ENCODE results near the gene CXorf66.
"Not testable (repeated sequence)": the region's sequence is repeated elsewhere in the genome, so short reads cannot be mapped to it uniquely, and the experiment has no call there.

Gene CXorf66, protein sequence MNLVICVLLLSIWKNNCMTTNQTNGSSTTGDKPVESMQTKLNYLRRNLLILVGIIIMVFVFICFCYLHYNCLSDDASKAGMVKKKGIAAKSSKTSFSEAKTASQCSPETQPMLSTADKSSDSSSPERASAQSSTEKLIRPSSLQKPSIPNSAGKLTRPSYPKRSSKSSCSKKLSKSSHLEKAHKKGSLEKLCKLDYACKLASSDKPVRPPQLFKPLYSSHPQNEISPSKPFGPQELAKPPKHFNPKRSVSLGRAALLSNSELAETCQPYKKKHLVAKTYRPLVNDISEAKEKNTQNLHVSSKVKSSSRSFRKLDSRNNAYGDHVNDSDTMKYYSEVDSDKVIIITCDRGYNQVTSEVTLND

DNA sequence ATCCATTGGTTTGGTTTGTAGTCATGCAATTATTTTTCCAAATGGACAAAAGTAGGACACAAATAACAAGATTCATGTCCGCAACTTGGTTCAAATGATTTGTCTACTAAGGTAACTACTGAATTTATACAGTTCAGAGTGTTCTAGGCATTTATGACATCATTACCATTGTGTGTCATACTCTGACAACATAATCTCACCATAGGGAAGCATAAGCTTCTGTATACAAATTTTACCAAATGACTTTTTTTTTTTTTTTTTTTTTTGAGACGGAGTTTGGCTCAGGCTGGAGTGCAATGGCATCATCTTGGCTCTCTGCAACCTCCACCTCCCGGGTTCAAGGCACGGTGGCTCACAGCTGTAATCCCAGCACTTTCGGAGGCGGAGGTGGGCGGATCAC is at the start of gene CXorf66:
TSS of gene CXorf66 (minus strand) at position 101 of the 400 bp plus-strand sequence. CDS start at position 76, 25 bp downstream.
- no peak for DNase-seq

DNA sequence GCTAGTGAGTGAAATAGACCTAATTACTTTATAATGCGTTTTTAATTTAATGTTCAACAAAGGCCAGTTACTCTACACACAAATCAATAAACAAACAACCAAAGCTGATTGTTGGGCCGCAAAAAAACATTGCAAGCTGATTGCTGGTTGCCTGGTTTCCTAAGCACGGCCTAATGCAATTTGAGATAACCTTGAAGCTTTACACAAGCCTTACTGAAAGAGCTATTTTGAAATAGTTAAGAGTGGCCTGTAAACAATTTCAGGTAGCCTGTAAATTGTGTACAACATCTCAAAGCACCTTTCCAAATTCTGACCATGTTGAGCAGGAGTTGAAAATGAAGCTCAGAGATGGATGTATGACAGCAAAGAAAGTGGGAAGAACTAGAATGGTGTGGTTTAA is 17.5 kb upstream of the CXorf66 start:
- DNase-seq, result no peak

DNA sequence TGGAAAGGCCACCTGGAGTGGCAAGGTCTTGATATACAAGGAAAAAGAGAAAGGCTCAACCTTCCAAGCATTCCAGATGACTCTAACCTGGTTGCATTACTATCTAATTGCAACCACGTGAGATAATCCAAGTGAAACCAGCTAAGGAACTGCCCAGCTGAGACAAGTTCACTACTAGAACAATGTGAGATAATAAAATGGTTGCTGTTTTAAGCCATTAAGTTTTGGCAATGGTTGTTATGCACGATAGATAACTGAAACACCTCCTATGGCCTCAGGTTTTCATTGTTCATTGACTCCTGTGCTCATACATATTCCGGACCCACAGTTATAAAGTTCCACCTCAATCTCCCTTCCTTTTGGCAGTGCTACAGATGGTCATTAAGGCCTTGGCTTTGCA is 9.2 kb upstream of the CXorf66 start:
- no peak for DNase-seq

DNA sequence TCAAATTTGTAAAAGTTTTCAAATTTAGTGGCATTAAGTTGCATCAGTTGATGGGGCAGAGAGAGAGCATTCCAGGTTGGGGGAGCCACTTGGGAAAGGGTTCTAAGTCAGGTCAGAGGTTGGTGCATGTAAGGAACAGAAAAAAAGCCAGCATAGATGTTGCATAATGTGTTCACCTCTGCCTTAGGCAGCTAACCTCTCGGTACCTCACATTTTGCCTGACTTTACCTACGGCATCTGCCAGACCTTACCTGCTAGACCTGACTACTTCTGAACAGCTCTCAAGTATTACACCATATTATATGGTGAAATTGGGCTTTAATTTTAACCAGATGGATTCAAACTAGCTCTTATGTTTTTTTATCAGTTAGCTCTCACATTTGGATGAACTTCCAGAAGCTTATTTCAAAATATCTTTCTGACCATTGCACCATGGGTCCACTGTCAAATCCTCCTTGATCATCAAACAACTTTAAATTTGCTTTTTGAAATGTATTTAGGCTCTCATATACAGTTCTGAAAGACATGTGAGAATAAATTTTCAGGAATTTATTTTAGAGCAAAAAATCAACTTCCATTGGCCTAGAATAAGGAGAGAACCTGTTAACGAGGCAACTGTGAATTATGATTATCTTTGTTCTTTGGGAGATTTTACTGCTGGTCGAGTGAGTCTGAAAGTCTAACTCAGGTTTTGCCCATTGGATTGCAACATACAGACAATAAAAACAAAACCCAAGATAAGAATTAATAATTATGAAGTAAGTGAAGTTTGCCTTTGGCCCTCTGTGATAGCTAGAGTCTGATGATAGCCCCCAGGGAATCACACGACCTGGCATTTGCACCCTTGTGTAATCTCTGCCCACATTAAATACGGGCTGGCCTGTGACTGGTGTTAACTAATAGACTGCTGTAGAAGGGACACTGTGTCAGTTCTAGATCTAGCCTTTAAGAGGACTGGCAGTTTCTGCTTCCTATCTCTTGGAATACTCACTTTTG is 7.6 kb upstream of the CXorf66 start:
- no peak for DNase-seq

DNA sequence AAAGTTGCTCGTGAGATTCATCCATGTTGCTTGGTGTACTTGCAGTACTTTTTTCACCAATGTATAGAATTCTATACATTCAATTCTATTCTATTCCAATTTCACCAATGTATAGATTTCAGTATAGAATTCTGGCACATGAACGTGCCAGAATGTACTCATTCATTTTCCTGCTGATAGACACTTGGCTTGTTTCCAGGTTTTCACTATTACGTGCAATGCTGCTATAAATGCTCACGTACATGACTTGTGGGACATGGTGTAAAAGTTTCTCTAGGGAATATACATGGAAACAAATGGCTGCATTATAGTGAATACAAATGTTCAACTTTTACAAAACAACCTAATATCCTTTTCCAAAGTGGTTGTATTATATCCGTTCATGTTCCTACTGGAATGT is 6.8 kb upstream of the CXorf66 start:
- no peak for DNase-seq

DNA sequence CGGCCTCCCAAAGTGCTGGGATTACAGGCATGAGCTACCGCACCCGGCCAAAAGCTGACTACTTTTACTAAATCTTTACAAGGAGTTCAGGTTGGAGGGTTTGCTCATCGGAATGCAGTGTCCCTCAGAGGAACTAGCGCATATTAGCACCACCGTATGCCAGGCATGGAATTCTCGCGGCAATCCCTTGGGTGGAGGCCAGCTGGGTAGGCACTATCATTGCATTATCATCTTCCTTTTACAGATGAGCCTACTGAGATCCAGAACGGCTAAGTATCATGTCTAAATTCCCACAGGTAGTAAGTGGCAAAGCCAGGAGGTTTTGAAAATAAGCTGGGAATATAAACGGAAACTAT is 6.1 kb upstream of the CXorf66 start:
- DNase-seq, result no peak

DNA sequence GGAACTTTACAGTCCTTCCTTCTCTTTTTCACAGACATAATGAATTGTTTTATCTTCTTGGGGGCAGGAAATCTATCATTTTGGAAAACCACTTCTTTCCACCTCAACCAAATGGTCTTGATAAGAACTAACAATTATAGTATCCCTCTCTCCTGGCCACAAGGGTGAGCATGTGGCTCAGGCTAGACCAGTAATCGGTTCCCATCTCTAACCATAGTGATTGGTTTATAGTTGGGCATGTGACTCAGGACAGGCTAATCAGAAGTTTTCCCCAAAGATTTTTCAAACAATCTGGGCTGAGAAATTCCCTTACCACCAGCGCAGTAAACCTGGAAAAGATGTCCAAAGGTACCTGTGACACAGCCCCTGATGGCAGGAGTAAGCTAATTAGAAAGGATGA is 4.0 kb upstream of the CXorf66 start:
- no peak for DNase-seq

DNA sequence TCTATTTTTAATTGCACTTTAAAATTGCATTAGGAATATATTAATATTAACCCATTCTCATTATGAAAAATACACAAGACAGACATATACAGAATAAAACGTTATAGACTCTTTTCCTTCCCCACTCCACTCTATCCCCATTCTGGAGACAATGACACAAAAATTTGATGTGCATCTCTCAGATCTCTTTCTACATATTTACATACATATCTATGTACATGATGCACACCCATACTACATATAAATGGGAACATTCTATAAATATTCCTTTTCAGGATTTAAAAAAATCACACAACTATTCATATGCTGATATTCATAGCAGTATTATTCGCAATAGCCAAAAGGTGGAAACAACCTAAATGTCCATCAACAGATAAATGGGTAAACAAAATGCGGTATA is 2.4 kb upstream of the CXorf66 start:
- DNase-seq, result no peak

DNA sequence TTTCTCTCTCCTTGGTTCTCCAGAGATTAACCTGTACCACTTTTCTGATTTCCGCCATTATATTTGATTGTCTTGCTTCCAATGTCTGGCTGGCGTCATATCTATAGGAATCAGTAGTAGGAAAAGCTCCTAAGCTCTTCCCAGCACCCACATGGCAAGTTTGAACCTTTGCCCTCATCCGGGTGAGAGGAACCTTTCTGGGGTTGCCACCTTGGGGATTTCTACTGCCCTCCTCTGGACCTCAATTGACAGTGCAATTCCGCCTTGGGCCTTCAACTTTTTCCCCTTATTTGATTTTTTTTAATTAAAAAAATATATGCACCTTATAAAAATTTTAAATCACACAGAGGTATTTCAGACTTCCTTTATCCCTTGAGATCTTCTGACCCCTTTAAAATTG is 2.0 kb upstream of the CXorf66 start:
- DNase-seq, result no peak

DNA sequence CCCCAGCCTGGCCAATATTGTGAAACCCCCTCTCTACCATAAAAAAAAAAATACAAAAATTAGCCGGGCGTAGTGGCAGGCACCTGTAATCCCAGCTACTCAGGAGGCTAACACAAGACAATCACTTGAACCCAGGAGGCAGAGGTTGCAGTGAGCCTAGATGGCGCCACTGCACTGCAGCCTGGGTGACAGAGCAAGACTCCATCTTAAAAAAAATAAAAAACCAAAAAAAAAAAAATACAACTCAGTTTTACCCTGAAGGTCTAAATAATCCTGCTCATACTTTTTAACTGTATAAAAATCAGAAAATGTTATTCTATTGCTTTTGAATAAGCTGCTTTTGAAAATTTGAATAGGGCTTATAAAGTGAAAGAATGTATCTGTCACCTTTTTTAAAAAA is 838 bp upstream of the CXorf66 start:
- not testable (repeated sequence) for DNase-seq

DNA sequence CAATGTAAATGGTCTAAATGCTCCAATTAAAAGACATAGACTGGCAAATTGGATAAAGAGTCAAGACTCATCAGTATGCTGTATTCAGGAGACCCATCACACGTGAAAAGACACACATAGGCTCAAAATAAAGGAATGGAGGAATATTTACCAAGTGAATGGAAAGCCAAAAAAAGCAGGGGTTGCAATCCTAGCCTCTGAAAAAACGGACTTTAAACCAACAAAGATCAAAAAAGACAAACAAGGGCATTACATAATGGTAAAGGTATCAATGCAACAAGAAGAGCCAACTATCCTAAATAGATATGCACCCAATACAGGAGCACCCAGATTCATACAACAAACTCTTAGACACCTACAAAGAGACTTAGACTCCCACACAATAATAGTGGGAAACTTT is 4.2 kb downstream of the CXorf66 start:
- not testable (repeated sequence) for DNase-seq

DNA sequence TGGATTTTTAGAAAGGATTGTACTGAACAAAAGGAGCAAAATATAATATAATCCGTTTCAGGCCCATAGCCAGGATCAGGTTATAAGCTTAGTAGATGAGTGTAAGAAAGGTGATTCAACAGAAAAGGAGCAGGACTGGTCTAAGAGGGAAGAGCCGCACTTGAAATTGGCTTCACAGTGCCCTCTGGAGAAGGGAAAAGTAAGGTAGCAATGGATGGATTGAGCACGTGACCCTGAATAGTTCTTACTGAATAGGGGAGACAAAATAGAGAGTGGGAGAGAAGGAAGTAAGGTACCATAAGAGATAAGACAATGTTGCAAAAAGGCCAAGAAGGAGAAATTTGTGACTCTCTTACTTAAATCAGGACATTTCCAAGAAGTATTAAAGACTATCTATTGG is 15.6 kb downstream of the CXorf66 start:
- no peak for DNase-seq

DNA sequence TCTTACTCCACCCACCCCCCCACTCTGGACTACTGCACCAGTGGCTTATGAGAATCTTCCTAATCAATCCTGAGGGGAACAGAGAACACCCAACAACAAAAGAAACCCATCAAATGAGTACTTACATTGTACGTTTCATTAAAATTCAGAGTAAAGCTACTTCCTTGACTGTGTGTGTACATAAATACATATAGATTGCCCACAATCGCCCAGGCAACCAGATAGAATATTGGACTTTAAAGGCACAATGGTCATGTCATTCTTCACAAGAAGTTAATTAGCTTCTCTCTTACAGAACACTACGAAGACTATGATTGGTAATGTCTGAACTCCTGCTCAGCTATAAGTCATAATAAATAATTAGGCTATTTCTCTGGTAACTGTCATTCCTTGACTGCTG is 20.2 kb downstream of the CXorf66 start:
- no peak for DNase-seq

DNA sequence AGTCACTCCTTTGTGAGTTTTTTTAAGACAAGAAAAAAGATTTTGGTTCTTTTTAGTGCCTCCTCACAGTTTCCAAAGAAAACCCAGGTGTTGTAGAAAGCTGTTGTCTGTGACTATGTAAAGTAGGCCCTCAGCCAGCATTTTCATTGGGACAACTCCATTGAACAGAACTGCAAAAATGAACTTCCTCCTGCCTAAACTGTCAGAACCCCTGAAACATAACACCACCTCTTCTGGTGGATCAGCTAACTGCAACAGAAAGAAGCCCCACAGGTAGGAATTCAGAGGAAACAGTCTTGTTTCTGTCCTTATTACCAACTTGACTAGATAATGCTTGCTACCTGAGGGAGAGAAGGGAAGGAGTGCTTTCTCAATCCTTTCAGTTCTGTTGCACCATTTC is 29.1 kb downstream of the CXorf66 start:
- no peak for DNase-seq

DNA sequence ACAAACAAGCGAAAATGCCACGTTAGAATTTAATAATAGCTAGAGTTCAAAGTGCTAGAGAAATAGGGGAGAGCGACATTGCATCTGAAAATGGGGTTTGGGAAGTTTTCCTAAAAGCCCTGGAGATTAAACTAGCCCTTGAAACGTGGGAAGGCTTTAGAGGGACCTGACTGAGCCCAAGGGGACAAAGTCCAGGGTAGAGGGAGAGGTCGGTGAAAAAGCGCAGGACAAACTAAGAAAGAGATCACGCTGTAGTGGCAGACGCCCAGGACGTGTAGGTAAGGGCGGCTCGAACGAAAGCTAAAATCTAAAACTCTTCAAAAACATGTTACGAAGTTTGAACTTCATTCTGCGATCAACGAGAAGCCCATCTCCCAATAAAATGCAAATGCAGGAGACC is 31.4 kb downstream of the CXorf66 start:
- DNase-seq, result no peak

DNA sequence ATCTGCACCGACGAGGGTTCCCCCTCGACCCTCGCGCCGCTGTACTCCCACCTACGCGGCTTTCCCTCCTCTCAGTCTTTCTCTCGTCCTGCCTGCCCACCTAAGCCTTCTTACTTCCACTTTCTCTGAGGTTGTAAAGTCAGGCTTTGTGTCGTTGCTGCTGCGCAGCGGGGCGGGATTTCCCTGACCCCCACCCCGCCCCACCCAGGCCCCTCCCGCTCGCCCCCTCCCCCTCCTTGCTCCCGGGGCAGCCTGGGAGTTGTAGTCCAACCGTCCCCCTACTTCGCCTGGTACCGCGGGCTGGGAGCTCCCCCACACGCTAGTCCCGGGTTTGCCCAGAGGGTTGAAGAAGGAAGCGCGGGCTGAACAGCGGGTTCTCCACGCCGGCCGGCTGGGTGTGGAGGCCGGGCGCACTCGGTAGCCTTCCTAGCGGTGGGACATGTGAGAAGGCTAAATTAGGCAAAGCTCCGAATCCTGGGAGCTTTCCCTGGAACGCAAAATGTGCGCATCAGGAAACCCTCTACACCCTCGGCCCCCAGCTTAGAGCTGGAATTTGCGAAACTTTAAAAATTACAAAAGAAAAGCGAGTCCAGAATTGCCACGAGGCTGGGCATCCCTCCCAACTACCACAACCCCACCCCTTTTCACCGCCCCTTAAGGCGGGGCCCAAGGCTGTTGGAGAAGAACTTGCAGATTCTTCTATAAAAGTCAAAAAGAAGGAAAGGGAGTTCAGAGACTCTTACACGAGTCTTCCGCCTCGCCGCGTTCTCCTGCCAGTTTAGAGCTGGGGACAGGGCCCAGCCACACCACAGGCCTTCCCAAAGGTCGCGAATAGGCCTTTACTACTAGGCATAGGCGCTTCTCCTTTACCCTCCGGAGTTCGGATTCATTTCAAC is 32.2 kb downstream of the CXorf66 start, which contains the start of gene ATP11C:
TSS of gene ATP11C (minus strand) at position 153 of the 896 bp plus-strand sequence. CDS start 1,011 bp downstream, outside the sequence.
- DNase-seq, result peak; percentile 12 to 88 (median 64)

DNA sequence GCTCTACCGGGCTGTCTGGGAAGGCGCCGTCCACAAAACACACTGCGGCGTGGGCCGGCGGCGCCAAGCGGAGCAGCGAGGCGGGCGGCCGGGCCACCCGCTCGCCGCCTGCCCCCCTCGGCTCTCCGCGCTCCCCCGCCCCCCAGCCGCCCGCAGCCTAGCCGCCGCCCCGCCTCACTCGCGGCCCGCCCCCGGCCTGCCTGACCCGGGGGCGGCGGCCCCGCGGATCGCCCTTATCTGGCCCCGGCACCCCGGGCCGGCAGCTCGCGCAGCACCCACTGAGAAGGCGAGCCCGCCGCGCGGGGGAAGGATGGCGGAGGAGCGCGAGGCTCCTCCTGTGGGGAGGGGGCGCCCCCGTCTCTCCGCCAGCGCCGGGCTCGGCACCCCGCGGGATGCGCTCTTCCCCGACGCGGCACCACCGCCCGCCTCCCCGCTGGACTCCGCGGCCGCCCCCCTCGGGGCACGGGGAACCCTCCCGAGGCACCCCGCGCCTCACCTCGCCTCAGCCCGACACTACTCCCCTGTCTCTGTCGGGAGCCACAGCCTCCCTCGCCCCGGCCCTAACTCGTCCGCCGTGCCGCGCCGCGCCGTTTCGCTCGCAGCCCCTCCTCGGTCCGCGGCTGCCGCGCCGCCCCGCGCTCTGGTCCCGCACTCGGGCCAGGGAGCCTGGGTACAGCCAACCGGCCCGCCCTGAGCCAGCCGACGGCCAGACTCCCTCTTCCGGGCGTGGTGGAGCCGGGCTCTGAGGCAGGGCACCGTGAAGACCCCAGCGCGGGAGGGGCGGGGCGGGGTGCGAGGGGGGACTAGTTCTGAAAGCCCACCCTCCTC is 33.0 kb downstream of the CXorf66 start:
- DNase-seq, result peak in 36 of 51 donors; percentile 0 to 57 (median 22)

DNA sequence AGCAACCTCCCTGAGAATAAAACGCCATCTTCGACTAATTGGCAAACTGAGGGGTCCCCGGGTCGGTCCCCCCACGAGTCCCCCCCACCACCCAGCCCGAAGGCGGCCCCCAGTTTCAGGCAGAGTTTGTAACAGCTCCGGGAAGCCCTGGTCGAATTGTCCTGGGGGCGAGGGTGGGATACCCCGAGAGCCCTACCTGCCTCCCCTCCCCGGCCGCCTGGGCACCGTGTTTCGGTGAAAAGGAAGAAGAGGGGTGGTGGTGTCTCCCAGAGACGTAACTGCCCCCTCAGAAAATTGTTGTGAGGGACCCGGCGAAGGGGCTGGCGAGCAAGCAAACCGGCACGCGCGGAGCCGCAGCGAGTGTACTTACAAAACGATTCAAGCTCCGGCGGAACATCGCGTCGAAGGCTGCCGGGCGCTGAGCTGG is 33.7 kb downstream of the CXorf66 start:
- peak in 6 of 51 donors; percentile 1 to 10 (median 6) for DNase-seq

DNA sequence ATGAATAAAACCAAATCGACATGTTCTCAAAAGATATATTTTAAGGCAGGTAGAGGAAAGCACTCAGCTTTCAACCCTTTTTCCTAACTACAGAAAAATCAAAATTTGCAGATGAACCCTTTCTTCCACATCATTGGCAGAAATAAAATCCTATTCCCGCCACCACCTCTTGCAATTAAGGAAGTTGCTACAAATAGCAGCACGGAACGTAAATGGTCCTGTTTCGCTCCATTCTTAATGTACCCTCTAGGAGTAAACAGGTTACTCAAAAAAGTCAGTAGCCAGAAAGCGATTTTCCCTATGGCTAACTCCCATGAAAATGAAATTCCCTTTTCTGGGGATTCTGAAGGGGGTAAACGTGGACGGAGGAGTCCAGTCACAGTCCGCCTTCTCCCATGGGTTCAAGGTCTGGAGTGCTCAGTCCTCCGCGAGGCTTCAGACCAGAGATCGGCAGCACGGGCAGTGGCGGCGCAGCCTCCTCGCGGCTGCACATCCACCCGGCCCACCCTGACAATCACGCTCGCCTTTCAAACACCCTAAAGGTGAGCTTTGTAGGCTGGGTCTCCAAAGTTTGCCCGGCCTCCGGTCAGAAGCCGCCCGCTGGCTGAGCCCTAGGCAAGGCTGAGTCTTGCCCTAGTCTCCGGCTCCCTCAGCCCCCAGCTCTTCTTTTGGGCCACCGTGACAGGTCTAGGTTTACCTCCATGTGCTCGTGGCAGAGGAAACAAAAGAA is 34.2 kb downstream of the CXorf66 start:
- peak in 21 of 51 donors; percentile 0 to 14 (median 1) for DNase-seq

DNA sequence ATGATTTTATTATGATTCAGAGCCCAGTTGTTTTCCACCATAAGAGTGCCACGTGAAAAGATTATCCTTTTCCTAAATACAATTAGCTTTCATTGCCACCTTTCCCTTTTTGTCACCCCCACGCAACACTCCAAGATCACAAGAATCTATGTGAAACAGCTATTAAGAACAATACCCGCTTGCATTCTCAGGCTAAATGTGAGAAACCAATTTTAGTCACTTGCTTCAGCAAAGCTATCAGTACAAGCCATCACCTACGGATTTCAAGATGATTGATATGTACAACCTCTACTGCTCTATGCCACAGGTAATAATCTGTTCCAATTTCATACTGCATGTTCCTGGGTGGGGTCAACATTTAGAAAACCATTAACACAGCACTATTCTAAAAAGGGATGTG is 34.9 kb downstream of the CXorf66 start:
- DNase-seq, result no peak

Data from hypothalamus (tissue), 51 donors.